ENCODE results near the gene ANXA3.

Gene ANXA3

DNA sequence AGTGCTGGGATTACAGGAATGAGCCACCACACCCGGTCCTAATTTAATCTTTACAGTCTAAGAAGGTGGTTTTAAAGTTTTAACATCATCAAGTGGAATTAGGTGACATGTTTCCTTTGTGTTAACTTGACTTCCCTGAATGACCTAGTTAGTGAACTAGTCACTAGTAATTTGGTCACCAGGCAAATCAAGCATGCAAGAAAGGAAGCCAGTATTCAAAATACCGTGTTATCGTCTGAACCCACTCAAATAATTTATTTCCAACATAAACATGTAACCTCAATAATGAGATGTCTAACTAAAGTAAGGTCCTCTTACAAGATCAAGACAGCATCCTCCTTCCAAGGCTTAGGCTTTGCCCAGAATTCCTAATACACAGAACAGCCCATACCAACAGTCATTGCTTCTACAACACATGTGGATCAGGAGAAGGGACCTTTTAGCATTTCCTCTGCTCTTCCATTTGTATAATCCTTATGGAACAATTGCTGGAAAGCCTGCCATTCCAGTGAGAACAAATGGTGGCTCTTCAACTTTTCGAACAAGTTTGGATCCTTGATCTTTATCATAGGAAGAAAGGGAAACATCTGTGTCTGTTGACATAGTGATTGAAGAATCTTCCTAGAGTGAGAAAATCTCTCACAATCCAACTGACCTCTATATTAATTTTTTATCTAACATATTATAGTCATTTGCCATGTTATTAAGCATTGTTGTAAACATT is 97.2 kb downstream of the ANXA3 start:
- DNase-seq, result no peak

DNA sequence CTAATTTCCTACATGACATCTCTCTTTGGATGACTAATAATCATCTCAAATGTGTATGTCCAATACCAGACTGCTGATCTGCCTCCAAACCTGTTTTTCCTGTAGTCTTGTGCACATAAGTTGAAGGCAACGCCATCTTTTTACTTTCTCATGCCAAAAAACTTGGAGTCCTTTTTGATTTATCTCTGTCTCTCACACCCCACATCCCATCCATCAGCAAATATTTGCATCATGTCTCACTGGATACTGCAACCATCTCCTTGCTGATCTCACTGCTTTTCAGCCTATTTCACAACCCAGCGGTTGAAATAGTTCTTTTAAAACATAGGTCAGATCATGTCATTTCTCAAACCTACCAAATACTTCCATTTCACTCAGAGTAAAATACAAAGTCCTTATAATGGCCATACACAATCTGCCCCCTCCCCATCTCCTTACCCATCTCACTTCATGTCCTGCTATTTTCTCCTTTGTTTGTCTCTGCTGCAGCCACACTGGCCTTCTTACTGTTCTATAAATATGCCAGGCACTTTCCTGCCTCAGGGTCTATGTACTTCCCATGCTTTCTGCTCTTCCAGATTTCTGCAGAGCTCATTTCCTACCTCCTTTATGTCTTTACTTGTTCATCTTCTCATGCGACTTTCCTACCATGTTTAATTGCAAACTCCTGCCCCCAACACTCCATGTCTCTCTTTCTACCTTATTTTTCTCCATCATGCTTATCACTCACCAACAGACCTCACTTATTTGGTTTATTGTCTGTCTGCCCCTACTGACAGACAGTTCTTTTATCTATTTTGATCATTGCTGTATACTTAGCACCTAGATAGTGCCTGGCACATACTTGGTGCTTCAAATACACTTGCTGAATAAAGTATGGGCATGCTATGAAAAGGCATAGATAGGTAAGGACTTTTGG is 98.8 kb downstream of the ANXA3 start:
- no peak for DNase-seq

DNA sequence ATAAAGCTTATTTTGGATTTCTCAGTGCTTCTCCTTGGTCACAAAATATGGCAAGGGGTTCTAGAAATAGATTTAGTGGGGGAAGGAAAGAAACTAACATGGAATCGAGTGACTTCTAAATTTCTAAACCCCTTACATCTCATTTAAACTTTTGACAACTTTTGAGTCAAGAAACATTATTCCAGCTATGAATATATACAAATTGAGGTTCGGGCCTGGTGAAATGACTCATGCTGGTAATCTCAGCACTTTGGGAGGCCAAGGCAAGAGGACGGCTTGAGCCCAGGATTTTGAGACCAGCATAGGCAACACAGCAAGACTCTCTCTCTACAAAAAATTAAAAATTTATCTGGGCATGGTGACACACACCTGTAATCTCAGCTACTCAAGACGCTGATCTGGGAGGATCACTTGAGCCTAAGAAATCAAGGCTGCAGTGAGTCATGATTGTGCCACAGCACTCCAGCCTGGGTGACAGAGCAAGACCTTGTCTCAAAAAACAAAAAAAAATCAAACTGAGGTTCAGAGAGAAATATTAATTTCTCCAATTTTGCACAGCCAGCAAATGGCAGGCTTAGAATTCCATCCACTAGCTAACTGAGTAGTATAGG is 99.8 kb downstream of the ANXA3 start:
- no peak for DNase-seq

- DNase-seq, result no peak
Observed at GRCh38 chr4:78652282-78652876, 100.8 kb downstream of the ANXA3 start.

DNA sequence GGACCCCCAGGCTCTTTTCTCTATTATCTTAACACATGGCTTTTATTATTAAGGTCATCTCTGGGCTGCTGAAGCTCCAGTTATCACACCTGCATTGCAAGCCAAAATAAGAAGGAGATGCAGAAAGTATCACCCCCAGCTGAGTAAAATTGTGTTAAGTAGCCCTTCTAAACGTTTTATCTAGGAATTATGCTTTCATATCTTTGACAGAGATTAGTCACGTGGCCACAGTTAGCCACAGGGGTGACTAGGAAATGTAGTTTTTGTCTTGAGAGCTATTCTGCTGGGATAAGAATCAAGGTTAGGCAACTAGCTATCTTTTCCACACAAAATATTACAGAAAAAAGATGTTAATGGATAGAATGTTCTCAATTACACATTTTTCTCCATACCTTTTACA is 102.1 kb downstream of the ANXA3 start:
- no peak for DNase-seq

DNA sequence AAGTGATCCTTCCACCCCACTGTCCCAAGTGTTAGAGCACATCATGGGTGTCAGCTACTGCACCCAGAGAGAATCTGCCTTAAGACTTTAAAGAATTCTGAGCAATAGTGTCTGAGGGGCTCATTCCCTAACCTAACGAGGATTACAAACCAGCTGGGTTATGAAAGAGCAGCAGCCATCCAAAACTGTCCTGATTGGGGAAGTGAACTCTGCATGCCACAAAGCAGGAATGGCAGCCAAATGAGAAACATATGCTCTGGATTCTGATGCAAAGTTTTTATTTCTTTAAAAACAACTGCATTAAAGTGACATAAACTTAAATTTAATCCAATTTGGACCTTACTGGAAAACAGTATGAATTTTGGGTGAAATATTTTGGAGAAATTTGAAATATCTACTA is 103.2 kb downstream of the ANXA3 start:
- no peak for DNase-seq

DNA sequence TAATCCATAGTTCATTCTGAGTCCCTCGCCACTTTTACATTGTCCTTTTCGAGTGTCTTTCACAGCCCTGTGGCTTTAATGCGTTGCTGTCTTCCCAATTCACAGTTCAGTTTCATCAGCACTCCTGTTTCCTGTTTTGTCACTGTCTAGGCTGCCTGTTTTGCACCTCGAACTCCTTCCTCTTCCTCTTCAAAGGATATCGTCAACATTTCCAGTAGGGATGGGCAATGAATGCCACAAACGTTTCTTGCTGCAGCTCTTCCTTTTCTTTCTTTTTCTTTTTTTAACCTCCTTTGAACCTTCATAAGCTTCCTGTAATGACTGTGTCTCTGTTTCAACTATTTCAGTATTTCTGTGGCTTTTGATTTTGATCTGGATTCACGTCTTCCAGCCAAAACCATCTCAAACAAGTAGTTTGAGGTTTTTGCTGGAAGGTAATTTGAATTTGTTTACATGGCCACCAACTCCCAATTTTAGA is 105.4 kb downstream of the ANXA3 start:
- DNase-seq, result no peak

DNA sequence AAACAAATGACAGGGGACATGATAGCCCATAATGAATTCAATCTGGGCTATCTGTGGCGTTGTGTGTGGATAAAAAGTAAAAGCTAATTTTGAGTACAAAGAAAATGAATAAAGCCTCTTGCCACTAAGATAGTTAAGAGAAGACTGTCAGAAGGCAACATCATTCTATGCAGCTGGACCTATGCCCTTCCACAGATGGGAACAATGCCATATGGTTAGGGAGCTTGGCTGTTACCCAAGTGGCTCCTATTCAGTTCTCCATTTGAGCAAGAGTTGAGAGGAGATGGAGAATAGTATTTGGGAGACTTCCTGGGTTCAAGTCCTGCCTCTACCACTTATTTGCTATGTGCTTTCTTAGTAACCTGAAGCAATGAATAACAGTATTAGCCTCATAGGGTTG is 107.7 kb downstream of the ANXA3 start:
- no peak for DNase-seq

GRCh38 chr4:78659665-78660064 is 108.1 kb downstream of the ANXA3 start:
- DNase-seq, result no peak

Data from right forelimb (tissue), 1 donor.